Measurements from ENCODE around the gene EXOSC3. TPM values are rescaled to one million over a fixed set of nuclear protein-coding genes. Genes with fewer than 3 reads are reported as not detected.
A peak's percentile ranks its signal among the peaks of the same experiment; 100 is the strongest.

The EXOSC3 gene
- total RNA-seq, 1 experiment from 2014 or later: 81.0 TPM

GRCh38 chr9:37787059-37787458 lies 2.2 kb upstream of the EXOSC3 start:
- H3K4me1 Mint-ChIP-seq: peaks cover 5 to 9% of the 10 kb centered on the region in 2 experiments; a peak in 3 of 4 replicates
- no peak overlapping the region for H4K8ac ChIP-seq (replicated peaks; ENCODE audit: insufficient read length, low read depth, low read length)
- no peaks in the 10 kb centered on the region for H3K27me3 ChIP-seq (ENCODE audit: insufficient read depth, low read length)
- 0 out of 5 replicates have a peak, but pooled peaks cover 0 to 3% of the 10 kb centered on the region in 2 experiments for H3K9me3 Mint-ChIP-seq
- H3K4me1 ChIP-seq (ENCODE audit: insufficient read depth, low read length): no peaks in the 10 kb centered on the region
- peaks cover 6% of the 10 kb centered on the region for H3K79me1 ChIP-seq (ENCODE audit: insufficient read depth, low read depth, low read length, poor library complexity, severe bottlenecking)
- H2BK120ac ChIP-seq (ENCODE audit: low read depth, low read length, poor library complexity, severe bottlenecking): no peak overlapping the region
- no peaks in the 10 kb centered on the region for H3K9me3 ChIP-seq (ENCODE audit: control insufficient read depth, low read depth, low read length)
- H3K14ac ChIP-seq (ENCODE audit: insufficient read depth, low read length): no peak overlapping the region
- H4K91ac ChIP-seq (ENCODE audit: insufficient read length, low read depth, low read length): no peak overlapping the region
- H3K27ac Mint-ChIP-seq: no peak overlapping the region
- H3K23me2 ChIP-seq (ENCODE audit: insufficient read length, low read depth, low read length, poor library complexity, severe bottlenecking): peaks cover 5% of the 10 kb centered on the region
- no peak overlapping the region for H3K4ac ChIP-seq (ENCODE audit: low read depth, low read length)
- H3K4me2 ChIP-seq (ENCODE audit: insufficient read depth, insufficient read length, low read length): no peak overlapping the region
- H3K4me3 Mint-ChIP-seq: no peak overlapping the region
- H4K5ac ChIP-seq (ENCODE audit: insufficient read length, low read depth, low read length): no peak overlapping the region
- no peak overlapping the region for H2BK15ac ChIP-seq (ENCODE audit: low read depth, low read length)
- H3K23ac ChIP-seq (ENCODE audit: insufficient read length, low read depth, low read length): no peak overlapping the region
- H3K9ac ChIP-seq (ENCODE audit: extremely low read depth, insufficient read length, low read length): no peak overlapping the region
- H3K18ac ChIP-seq (ENCODE audit: insufficient read length, low read depth, low read length): no peak overlapping the region
- H2AFZ ChIP-seq (ENCODE audit: low read length): no peak overlapping the region
- H2BK20ac ChIP-seq (ENCODE audit: low read depth, low read length, poor library complexity, severe bottlenecking): no peak overlapping the region
- peak; percentile 80 for DNase-seq
- H2AK5ac ChIP-seq (ENCODE audit: insufficient read length, low read length): no peak overlapping the region
- H3K79me2 ChIP-seq (ENCODE audit: insufficient read depth, low read length): peaks cover 11% of the 10 kb centered on the region; the same call in 1 of the 2 replicates
- WGBS (ENCODE audit: extremely low coverage, insufficient read length, low lambda C conversion rate): no CpG with 5 or more reads among the region's 45 CpGs
- peaks cover 13 to 20% (median 13%) of the 10 kb centered on the region in 3 experiments; a peak in 6 of 7 replicates for H3K36me3 Mint-ChIP-seq (ENCODE audit: insufficient read depth in 1 of 3, low read depth in 3 of 3)
- peaks cover 34% of the 10 kb centered on the region for H3K27me3 Mint-ChIP-seq (ENCODE audit: low read depth)
- H2BK5ac ChIP-seq (ENCODE audit: insufficient read length, low read length): no peak overlapping the region
- no peaks in the 10 kb centered on the region for H4K20me1 ChIP-seq (ENCODE audit: control insufficient read depth, insufficient read depth, insufficient read length)
- H2BK12ac ChIP-seq (ENCODE audit: insufficient read length, low read depth, low read length): no peak overlapping the region
- TF ChIP-seq, protein P1, sequence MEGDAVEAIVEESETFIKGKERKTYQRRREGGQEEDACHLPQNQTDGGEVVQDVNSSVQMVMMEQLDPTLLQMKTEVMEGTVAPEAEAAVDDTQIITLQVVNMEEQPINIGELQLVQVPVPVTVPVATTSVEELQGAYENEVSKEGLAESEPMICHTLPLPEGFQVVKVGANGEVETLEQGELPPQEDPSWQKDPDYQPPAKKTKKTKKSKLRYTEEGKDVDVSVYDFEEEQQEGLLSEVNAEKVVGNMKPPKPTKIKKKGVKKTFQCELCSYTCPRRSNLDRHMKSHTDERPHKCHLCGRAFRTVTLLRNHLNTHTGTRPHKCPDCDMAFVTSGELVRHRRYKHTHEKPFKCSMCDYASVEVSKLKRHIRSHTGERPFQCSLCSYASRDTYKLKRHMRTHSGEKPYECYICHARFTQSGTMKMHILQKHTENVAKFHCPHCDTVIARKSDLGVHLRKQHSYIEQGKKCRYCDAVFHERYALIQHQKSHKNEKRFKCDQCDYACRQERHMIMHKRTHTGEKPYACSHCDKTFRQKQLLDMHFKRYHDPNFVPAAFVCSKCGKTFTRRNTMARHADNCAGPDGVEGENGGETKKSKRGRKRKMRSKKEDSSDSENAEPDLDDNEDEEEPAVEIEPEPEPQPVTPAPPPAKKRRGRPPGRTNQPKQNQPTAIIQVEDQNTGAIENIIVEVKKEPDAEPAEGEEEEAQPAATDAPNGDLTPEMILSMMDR (conservative IDR thresholded peaks at IDR 0.05): no peak
- H3K27ac ChIP-seq (ENCODE audit: insufficient read length, low read depth, low read length): no peak overlapping the region
- H3K56ac ChIP-seq (ENCODE audit: insufficient read length, low read depth, low read length): no peak overlapping the region
- H3T11ph ChIP-seq (ENCODE audit: low read length): no peak overlapping the region
